PFSK-1 (cell line): ENCODE measurements around the gene GRID1.

ENCODE experiments used
- FOXP2 ChIP-seq: optimal IDR thresholded peaks from 2 replicates; pipeline ENCODE3; 2011; ENCODE audit warnings: borderline replicate concordance, control low read depth, inconsistent platforms; ENCODE audit not compliant: insufficient read depth; ENCODE audit errors: extremely low read length, extremely low read depth
- POLR2AphosphoS5 ChIP-seq: IDR thresholded peaks from 2 replicates; pipeline ENCODE4 v1.6.1; 2012; ENCODE audit warnings: low read depth, mild to moderate bottlenecking, control low read depth, low read length, moderate library complexity
- REST ChIP-seq, 2 experiments: IDR thresholded peaks; 2 replicates each; pipeline versions ENCODE4 v1.6.1 to v1.8.0; 2011 to 2012; ENCODE audit warnings: low read depth in 2 of 2, low read length in 2 of 2, control low read depth in 1 of 2, inconsistent platforms in 1 of 2, mild to moderate bottlenecking in 1 of 2, moderate library complexity in 1 of 2; ENCODE audit not compliant: insufficient read depth in 1 of 2
- SIN3A ChIP-seq: IDR thresholded peaks from 2 replicates; pipeline ENCODE4 v1.6.1; 2012; ENCODE audit warnings: mild to moderate bottlenecking, low read length, moderate library complexity, borderline replicate concordance; ENCODE audit not compliant: insufficient read depth
- TAF1 ChIP-seq: IDR thresholded peaks from 2 replicates; pipeline ENCODE4 v1.6.1; 2012; ENCODE audit warnings: low read length, control low read depth, borderline replicate concordance; ENCODE audit not compliant: insufficient read depth

DNA sequence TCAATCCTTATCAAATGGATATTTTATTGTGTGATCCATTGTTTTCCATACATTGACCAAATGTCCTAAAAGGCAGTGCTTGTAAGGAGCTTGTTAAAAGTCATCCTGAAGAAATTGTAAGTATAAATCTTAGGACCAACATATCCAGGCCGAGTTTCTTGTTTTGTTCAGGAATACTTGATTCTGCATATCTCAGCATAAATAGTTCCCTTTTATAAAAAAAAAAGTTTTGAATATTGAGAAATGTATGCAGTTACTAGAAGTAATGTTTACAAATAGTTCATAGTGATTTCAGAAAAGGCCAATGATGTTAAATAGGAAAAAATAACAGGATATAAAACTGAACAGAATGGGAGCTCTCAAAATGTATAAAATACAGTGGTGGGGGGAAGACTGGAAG lies 6.6 kb downstream of the GRID1 start:
- TF ChIP-seq POLR2AphosphoS5 (no peak), REST (IDR thresholded peaks at IDR 0.05; ENCODE audit: insufficient read depth in 1 of 2, low read depth in 2 of 2, low read length in 2 of 2) (no peak), SIN3A (no peak), TAF1 (no peak), FOXP2 (no peak)
